Tibial nerve (tissue), 4 donors: ENCODE results near the gene DEFB108B.
"Not testable (repeated sequence)": the region's sequence is repeated elsewhere in the genome, so short reads cannot be mapped to it uniquely, and the experiment has no call there.

Source experiments
- EP300 ChIP-seq, 2 donors: sonication (generic); formaldehyde crosslinking; IDR thresholded peaks; one replicate each; pipeline ENCODE4 v1.6.1; 2017; ENCODE audit warnings: antibody characterized with exemption in 2 of 2, mild to moderate bottlenecking in 1 of 2
- POLR2A ChIP-seq, 2 donors: fragments of 450-650 bp; IDR thresholded peaks; one replicate each; pipeline ENCODE4 v1.6.1; 2017; ENCODE audit warnings: antibody characterized with exemption in 2 of 2, mild to moderate bottlenecking in 2 of 2, moderate library complexity in 2 of 2
- TF ChIP-seq, protein P1 (sequence below), 5 experiments: fragments of 200-600 bp in 3 of 5; fragments of 450-650 bp in 2 of 5; sonication (generic) in 3 of 5; IDR thresholded peaks; one replicate each; pipeline ENCODE4 v1.5.1; 2016 to 2019; ENCODE audit warnings: antibody characterized with exemption in 5 of 5, mild to moderate bottlenecking in 3 of 5, moderate library complexity in 2 of 5

DNA sequence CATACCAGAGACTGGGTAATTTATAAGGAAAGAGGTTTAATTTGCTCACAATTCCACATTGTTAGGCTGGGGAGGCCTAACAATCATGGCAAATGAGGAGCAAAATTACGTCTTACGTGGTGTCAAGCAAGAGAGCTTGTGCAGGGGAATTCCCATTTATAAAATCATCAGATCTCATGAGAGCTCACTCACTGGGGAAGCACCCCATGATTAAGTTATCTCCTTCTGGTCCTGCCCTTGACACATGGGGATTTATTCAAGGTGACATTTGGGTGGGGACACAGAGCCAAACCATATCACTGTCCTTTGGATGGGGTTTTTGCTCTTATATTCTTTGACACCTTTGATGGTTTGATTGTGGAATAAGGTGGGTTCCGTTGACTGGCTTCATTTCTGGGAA, 36.9 kb downstream of the DEFB108B start:
- TF ChIP-seq, protein P1, sequence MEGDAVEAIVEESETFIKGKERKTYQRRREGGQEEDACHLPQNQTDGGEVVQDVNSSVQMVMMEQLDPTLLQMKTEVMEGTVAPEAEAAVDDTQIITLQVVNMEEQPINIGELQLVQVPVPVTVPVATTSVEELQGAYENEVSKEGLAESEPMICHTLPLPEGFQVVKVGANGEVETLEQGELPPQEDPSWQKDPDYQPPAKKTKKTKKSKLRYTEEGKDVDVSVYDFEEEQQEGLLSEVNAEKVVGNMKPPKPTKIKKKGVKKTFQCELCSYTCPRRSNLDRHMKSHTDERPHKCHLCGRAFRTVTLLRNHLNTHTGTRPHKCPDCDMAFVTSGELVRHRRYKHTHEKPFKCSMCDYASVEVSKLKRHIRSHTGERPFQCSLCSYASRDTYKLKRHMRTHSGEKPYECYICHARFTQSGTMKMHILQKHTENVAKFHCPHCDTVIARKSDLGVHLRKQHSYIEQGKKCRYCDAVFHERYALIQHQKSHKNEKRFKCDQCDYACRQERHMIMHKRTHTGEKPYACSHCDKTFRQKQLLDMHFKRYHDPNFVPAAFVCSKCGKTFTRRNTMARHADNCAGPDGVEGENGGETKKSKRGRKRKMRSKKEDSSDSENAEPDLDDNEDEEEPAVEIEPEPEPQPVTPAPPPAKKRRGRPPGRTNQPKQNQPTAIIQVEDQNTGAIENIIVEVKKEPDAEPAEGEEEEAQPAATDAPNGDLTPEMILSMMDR (IDR thresholded peaks at IDR 0.05), result not testable (repeated sequence)
- not testable (repeated sequence) for TF ChIP-seq EP300, POLR2A (IDR thresholded peaks at IDR 0.05)
